ENCODE measurements around the gene CHD5. TPM values are rescaled to one million over a fixed set of nuclear protein-coding genes. Genes with fewer than 3 reads are reported as not detected.

Gene CHD5
- polyA plus RNA-seq, 1 donor (not counting 4 experiments of a cell fraction or from before 2014, with no cell fraction given) = 0.07 TPM

DNA sequence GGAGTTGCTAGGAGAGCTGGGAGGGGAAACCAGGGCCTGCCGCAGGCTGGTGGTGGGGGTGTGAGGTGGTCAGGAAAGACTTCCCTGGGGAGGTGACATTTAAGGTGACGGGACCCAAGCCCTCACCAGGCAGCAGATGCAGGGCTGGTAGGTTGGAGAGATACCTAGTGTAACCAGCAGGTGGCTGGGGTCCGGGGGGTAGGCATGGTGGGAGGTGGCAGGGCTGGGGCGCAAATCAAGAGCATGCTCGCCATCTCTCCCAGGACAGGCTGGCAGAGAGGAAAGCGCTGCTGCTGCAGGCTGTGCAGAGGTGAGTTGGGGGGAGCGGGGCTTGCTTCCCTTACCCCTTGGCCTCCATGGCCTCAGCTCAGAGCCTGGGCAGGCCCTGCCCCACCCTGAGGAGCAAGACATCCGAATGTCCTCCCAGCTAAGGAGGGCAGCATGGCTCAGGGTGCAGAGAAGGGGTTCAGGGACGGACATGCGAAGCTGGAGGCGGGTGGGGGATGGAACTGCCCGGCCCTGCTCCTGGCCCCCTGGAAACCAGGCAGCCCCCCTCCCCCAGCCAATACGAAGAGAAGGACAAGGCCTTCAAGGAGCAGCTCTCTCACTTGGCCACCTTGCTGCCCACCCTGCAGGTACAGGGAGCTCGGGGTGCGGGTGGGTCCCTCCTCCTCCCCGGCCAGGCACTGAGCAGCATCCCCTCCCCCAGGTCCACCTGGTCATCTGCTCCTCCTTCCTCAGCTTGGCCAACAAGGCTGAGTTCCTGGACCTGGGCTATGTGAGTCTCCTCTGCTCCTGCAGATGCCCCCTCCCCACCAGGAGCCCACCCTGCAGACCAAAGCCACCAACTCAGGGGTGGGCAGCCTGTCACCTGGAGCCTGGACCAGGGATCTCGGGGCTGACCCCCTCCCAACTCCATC lies 29.8 kb upstream of the CHD5 start:
- Histone ChIP-seq H3K9me1 (ENCODE audit: control insufficient read depth, extremely low read depth, insufficient read depth, low read length) (no peaks in the 10 kb centered on the region), H3K4me3 (ENCODE audit: control insufficient read depth in 2 of 3, extremely low read depth in 1 of 3, insufficient read depth in 2 of 3, low read depth in 1 of 3, low read length in 3 of 3) (no peak overlapping the region), H3K36me3 (ENCODE audit: control insufficient read depth in 2 of 2, extremely low read depth in 1 of 2, insufficient read depth in 2 of 2, low read length in 2 of 2) (no peaks in the 10 kb centered on the region), H3K4me2 (ENCODE audit: control insufficient read depth, extremely low read depth, insufficient read depth, low read depth, low read length) (no peak overlapping the region), H3K79me2 (ENCODE audit: control insufficient read depth, insufficient read depth, low read length) (no peaks in the 10 kb centered on the region), H3K9me3 (ENCODE audit: control insufficient read depth, low read depth, low read length) (no peaks in the 10 kb centered on the region), H3K9ac (ENCODE audit: control insufficient read depth, extremely low read depth, insufficient read depth, low read length) (no peak overlapping the region), H2AFZ (ENCODE audit: control insufficient read depth, low read length) (no peak overlapping the region), H3K27me3 (ENCODE audit: control insufficient read depth, extremely low read depth, insufficient read depth, low read length) (no peaks in the 10 kb centered on the region), H4K20me1 (ENCODE audit: control insufficient read depth, extremely low read depth, insufficient read depth, low read length) (no peaks in the 10 kb centered on the region), H3K27ac (ENCODE audit: control insufficient read depth, insufficient read depth, low read length) (no peak overlapping the region), H3K4me1 (ENCODE audit: control insufficient read depth, extremely low read depth, insufficient read depth, low read length) (peaks cover 8% of the 10 kb centered on the region)
- FAIRE-seq (no peak), DNase-seq (ENCODE audit: low read depth, low spot score) (no peak)
- dilution Hi-C loops (cut with MboI; ENCODE audit: extremely low pct_ligation_motif_present, low sequenced_read_pairs) = no loop called here
- TF ChIP-seq EZH2 (IDR thresholded peaks at IDR 0.05; ENCODE audit: low read length) = no peak
- TF ChIP-seq, protein P1, sequence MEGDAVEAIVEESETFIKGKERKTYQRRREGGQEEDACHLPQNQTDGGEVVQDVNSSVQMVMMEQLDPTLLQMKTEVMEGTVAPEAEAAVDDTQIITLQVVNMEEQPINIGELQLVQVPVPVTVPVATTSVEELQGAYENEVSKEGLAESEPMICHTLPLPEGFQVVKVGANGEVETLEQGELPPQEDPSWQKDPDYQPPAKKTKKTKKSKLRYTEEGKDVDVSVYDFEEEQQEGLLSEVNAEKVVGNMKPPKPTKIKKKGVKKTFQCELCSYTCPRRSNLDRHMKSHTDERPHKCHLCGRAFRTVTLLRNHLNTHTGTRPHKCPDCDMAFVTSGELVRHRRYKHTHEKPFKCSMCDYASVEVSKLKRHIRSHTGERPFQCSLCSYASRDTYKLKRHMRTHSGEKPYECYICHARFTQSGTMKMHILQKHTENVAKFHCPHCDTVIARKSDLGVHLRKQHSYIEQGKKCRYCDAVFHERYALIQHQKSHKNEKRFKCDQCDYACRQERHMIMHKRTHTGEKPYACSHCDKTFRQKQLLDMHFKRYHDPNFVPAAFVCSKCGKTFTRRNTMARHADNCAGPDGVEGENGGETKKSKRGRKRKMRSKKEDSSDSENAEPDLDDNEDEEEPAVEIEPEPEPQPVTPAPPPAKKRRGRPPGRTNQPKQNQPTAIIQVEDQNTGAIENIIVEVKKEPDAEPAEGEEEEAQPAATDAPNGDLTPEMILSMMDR (optimal IDR thresholded peaks at IDR 0.05 in 1 of 3, IDR thresholded peaks at IDR 0.05 in 1 of 3, conservative IDR thresholded peaks at IDR 0.05 in 1 of 3; ENCODE audit: extremely low read depth in 1 of 3, insufficient read depth in 2 of 3, low read length in 3 of 3) = peak; percentile 22 to 44 (median 33)

DNA sequence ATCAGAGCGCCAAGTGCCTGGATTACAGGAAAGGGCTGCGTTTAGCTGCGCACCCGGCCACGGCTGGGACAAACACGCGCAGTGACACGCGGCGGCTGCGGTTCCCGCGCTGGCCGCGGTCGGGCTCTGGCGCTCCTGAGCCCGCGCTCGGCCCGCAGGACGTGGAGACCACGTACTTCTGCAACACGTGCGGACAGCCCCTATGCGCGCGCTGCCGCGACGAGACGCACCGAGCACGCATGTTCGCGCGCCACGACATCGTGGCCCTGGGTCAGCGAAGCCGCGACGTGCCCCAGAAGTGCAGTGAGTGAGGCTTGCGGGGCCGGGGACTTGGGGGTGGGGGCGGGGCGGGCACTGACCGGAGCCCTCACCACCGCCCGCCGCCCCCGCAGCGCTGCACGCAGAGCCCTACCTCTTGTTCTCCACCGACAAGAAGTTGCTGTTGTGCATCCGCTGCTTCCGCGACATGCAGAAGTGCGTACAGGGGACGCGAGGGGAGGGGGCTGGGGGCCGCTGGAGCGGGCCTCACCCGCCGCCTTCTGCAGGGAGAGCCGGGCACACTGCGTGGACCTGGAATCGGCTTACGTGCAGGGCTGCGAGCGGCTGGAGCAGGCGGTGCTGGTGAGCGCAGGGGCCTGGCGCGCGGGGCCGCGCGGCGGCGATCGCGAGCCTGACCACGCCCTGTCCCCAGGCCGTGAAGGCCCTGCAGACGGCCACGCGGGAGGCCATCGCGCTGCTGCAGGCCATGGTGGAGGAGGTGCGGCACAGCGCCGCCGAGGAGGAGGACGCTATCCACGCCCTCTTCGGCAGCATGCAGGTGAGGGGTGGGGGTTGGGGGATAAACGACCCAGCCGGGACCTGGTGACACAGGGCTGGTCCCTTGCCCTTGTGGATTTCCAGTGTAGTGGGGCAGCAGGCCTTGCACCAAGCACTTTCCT lies 28.9 kb upstream of the CHD5 start:
- no peaks in the 10 kb centered on the region for H4K20me1 ChIP-seq (ENCODE audit: control insufficient read depth, extremely low read depth, insufficient read depth, low read length)
- H3K9me3 ChIP-seq (ENCODE audit: control insufficient read depth, low read depth, low read length) = no peaks in the 10 kb centered on the region
- no peaks in the 10 kb centered on the region for H3K36me3 ChIP-seq (ENCODE audit: control insufficient read depth in 2 of 2, extremely low read depth in 1 of 2, insufficient read depth in 2 of 2, low read length in 2 of 2)
- H3K9me1 ChIP-seq (ENCODE audit: control insufficient read depth, extremely low read depth, insufficient read depth, low read length) = no peaks in the 10 kb centered on the region
- H3K27me3 ChIP-seq (ENCODE audit: control insufficient read depth, extremely low read depth, insufficient read depth, low read length) = no peaks in the 10 kb centered on the region
- H3K4me3 ChIP-seq (ENCODE audit: control insufficient read depth in 2 of 3, extremely low read depth in 1 of 3, insufficient read depth in 2 of 3, low read depth in 1 of 3, low read length in 3 of 3) = no peak overlapping the region
- no peak overlapping the region for H3K9ac ChIP-seq (ENCODE audit: control insufficient read depth, extremely low read depth, insufficient read depth, low read length)
- no peak overlapping the region for H3K27ac ChIP-seq (ENCODE audit: control insufficient read depth, insufficient read depth, low read length)
- no peak overlapping the region for H2AFZ ChIP-seq (ENCODE audit: control insufficient read depth, low read length)
- peaks cover 9% of the 10 kb centered on the region for H3K4me1 ChIP-seq (ENCODE audit: control insufficient read depth, extremely low read depth, insufficient read depth, low read length)
- H3K79me2 ChIP-seq (ENCODE audit: control insufficient read depth, insufficient read depth, low read length) = no peaks in the 10 kb centered on the region
- TF ChIP-seq EZH2 (IDR thresholded peaks at IDR 0.05; ENCODE audit: low read length) = no peak
- TF ChIP-seq, protein P1 (optimal IDR thresholded peaks at IDR 0.05 in 1 of 3, IDR thresholded peaks at IDR 0.05 in 1 of 3, conservative IDR thresholded peaks at IDR 0.05 in 1 of 3; ENCODE audit: extremely low read depth in 1 of 3, insufficient read depth in 2 of 3, low read length in 3 of 3) = peak; percentile 32 to 74 (median 48)
- FAIRE-seq (no peak), DNase-seq (ENCODE audit: low read depth, low spot score) (no peak)
- peak overlapping the region; percentile 22 for H3K4me2 ChIP-seq (ENCODE audit: control insufficient read depth, extremely low read depth, insufficient read depth, low read depth, low read length)
- dilution Hi-C loops (cut with MboI; ENCODE audit: extremely low pct_ligation_motif_present, low sequenced_read_pairs) = no loop called here

All from keratinocyte (primary cell).